PC-9 (cell line): ENCODE results near the gene GALNT2. TPM values are rescaled to one million over a fixed set of nuclear protein-coding genes. Genes with fewer than 3 reads are reported as not detected.

Experiments used
- BruUV-seq: library from RNA; stranded (reverse); fragments of 400-500 nt; replicated peaks from 2 replicates; lab custom pipeline; 2021; lab: Mats Ljungman, UMichigan
- CTCF ChIA-PET: fragments of 300-600 bp; sonication (Branson Sonifier 250); formaldehyde crosslinking; loops from one replicate; lab custom pipeline; 2022; ENCODE audit warnings: antibody characterized with exemption; lab: Charles Lee
- POLR2A ChIA-PET: fragments of 300-600 bp; sonication (Branson Sonifier 250); formaldehyde crosslinking; loops from one replicate; lab custom pipeline; 2022; ENCODE audit warnings: antibody characterized with exemption; ENCODE audit not compliant: unreplicated experiment; lab: Charles Lee
- DNase-seq, 2 experiments: peaks; one replicate each; pipeline versions ENCODE4 v3.0.0 to v3.0.0-alpha.2; 2015 to 2022; ENCODE audit warnings: mixed read lengths in 1 of 2
- H2AFZ ChIP-seq: fragments of 200-600 bp; sonication (generic); 2 replicates; pipeline ENCODE4 v1.8.1; 2017; ENCODE audit warnings: antibody characterized with exemption
- H3F3A ChIP-seq: fragments of 200-600 bp; sonication (generic); 2 replicates; pipeline ENCODE4 v1.8.1; 2017; ENCODE audit warnings: antibody characterized with exemption, mild to moderate bottlenecking, low read depth; ENCODE audit not compliant: insufficient read depth
- H3K27ac ChIP-seq: fragments of 200-600 bp; sonication (generic); 2 replicates; pipeline ENCODE4 v1.6.1; 2016; ENCODE audit warnings: mixed run types
- H3K27me3 ChIP-seq: fragments of 200-600 bp; sonication (generic); 2 replicates; pipeline ENCODE4 v1.6.1; 2016; ENCODE audit warnings: low read depth, mixed run types; ENCODE audit not compliant: insufficient read depth
- H3K36me3 ChIP-seq: fragments of 200-600 bp; sonication (generic); 2 replicates; pipeline ENCODE4 v1.6.1; 2016; ENCODE audit warnings: low read depth, mixed run types
- H3K4me1 ChIP-seq: fragments of 200-600 bp; sonication (generic); replicated peaks from 2 replicates; pipeline ENCODE4 v1.6.1; 2016; ENCODE audit warnings: mixed run types; ENCODE audit not compliant: insufficient read depth
- H3K4me2 ChIP-seq: fragments of 200-600 bp; sonication (generic); 2 replicates; pipeline ENCODE4 v1.6.1; 2017; ENCODE audit warnings: mixed run types
- H3K4me3 ChIP-seq: fragments of 200-600 bp; sonication (generic); 2 replicates; pipeline ENCODE4 v1.6.1; 2016; ENCODE audit warnings: mixed run types
- H3K79me2 ChIP-seq: fragments of 200-600 bp; sonication (generic); 2 replicates; pipeline ENCODE4 v1.6.1; 2017; ENCODE audit warnings: low read depth, mixed run types
- H3K9me2 ChIP-seq: fragments of 200-600 bp; sonication (generic); 2 replicates; pipeline ENCODE4 v1.8.1; 2017; ENCODE audit warnings: mild to moderate bottlenecking; ENCODE audit not compliant: insufficient read depth
- H3K9me3 ChIP-seq: fragments of 200-600 bp; sonication (generic); 2 replicates; pipeline ENCODE4 v1.8.1; 2016; ENCODE audit warnings: low read depth; ENCODE audit not compliant: insufficient read depth
- H4K20me1 ChIP-seq: fragments of 200-600 bp; sonication (generic); 2 replicates; pipeline ENCODE4 v1.8.1; 2017; ENCODE audit not compliant: insufficient read depth
- CTCF ChIP-seq: fragments of 200-600 bp; sonication (generic); conservative IDR thresholded peaks from 2 replicates; pipeline ENCODE4 v1.6.1; 2017; ENCODE audit warnings: mixed run types, antibody characterized with exemption, mild to moderate bottlenecking, moderate library complexity
- EZH2 ChIP-seq: fragments of 200-600 bp; sonication (generic); IDR thresholded peaks from 2 replicates; pipeline ENCODE4 v1.8.0; 2017; ENCODE audit warnings: antibody characterized with exemption, low read depth
- intact Hi-C: fragments of 100-400 bp; cut with micrococcal nuclease; formaldehyde crosslinking; loops from one replicate; pipeline ENCODE4 v1.10.0; 2022; ENCODE audit not compliant: unreplicated experiment
- total RNA-seq: library from RNA; stranded (reverse); gene quantifications from 2 replicates; pipeline ENCODE4 v1.2.3, GENCODE V29; 2021

GALNT2 gene
- total RNA-seq, 1 experiment from 2014 or later: 121 TPM

DNA sequence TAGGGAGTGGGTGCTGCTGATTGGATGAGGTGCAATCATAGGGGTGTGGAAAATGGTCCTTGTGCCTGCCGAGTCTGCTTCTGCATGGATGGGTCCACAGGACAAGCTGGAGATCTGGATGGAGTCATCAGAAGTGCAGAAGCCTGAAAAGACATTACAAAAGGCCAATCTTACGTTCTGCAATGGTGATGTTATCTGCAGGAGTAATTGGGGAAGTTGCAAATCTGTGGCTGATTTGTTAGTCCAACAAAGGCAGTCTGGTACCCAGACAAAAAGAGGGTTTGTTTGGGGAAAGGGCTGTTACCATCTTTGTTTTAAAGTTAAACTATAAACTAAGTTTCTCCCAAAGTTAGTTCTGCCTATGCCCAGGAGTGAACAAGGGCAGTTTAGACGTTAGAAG, 192.6 kb downstream of the GALNT2 start:
- intact Hi-C loops: loop anchor here (10.0 kb wide), 1 partner anchor 155 kb away; no protein-coding TSS in a partner anchor
- POLR2A ChIA-PET: no interaction called here
- H3K27ac ChIP-seq: no peak overlapping the region

DNA sequence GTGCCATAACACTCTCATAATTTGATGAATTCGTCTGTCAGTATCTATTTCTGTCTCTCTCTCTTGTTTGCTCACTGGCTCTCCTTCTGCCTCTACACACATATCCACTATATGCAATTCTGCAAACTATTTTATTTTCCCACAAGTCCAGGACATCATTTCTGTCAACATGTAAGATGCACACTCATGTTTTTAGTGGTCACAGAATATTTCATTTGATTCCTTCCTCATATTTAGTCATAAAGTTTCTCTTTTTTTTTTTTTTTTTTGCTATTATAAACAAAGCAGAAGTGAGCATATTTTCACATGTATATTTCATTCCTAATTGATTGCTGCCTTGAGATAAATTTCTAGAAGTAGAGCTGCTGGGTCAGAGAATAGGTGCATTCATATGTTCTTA, 193.8 kb downstream of the GALNT2 start:
- H2AFZ ChIP-seq: no peak overlapping the region
- no peaks in the 10 kb centered on the region for H3F3A ChIP-seq
- BruUV-seq: no TSS peak
- H3K4me2 ChIP-seq: no peak overlapping the region
- no peak overlapping the region for H3K4me3 ChIP-seq
- ChIA-PET CTCF (no interaction called here), POLR2A (no interaction called here)
- H3K27ac ChIP-seq: no peak overlapping the region
- no peak for DNase-seq
- H3K36me3 ChIP-seq: no peaks in the 10 kb centered on the region
- TF ChIP-seq CTCF: no peak
- TF ChIP-seq EZH2: no peak
- H4K20me1 ChIP-seq: no peaks in the 10 kb centered on the region
- no peaks in the 10 kb centered on the region for H3K9me2 ChIP-seq
- H3K4me1 ChIP-seq: no peaks in the 10 kb centered on the region
- intact Hi-C loops: loop anchor here (10.0 kb wide), 1 partner anchor 156 kb away; no protein-coding TSS in a partner anchor
- H3K9me3 ChIP-seq: no peaks in the 10 kb centered on the region
- H3K27me3 ChIP-seq: no peaks in the 10 kb centered on the region
- H3K79me2 ChIP-seq: no peaks in the 10 kb centered on the region

More for the DNA sequence above, 192.6 kb downstream of the GALNT2 start:
- Histone ChIP-seq H3K36me3 (no peaks in the 10 kb centered on the region), H3K9me2 (no peaks in the 10 kb centered on the region), H3K4me1 (no peaks in the 10 kb centered on the region), H4K20me1 (no peaks in the 10 kb centered on the region), H3K4me3 (no peak overlapping the region), H3K4me2 (no peak overlapping the region), H3F3A (no peaks in the 10 kb centered on the region), H2AFZ (no peak overlapping the region), H3K27me3 (no peaks in the 10 kb centered on the region), H3K9me3 (no peaks in the 10 kb centered on the region), H3K79me2 (no peaks in the 10 kb centered on the region)
- DNase-seq: no peak
- no TSS peak for BruUV-seq
- TF ChIP-seq CTCF (no peak), EZH2 (no peak)
- CTCF ChIA-PET: no interaction called here

DNA sequence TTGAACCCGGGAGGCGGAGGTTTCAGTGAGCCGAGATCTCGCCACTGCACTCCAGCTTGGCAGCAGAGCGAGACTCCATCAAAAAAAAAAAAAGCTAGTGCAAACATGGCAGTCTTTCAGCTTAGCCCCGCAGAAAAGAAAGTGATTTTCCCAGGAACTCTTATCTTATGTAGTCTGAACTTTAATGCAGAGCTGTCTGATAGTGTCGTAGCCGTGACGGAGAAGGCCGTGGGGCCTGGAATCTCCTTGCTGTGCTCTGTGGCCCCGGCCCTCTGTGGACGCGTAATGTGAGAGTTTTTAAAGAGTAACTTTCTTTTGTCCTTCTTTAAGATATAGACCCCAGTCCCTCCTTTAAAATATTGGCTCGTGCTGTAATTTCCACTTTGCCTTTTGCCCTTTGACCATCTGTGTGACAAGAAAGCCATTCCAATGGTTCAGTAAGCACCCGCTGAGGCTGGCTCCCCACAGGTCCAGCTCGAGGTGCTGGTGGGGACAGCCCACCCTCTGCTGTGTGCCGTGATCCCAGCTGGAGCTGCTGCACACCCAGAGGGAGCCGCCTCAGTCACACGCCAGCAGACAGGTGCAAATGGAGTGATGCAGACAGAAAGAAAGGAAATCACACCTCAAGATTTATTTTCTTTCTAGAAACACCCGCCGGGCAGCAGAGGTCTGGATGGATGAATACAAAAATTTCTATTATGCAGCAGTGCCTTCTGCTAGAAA, 195.1 kb downstream of the GALNT2 start:
- POLR2A ChIA-PET: no interaction called here

More for the DNA sequence above, 195.1 kb downstream of the GALNT2 start:
- intact Hi-C loops: loop anchor here (10.0 kb wide), 1 partner anchor 157 kb away; no protein-coding TSS in a partner anchor
- no peaks in the 10 kb centered on the region for H3K36me3 ChIP-seq
- no peaks in the 10 kb centered on the region for H3K27me3 ChIP-seq
- H3K27ac ChIP-seq: no peak overlapping the region
- BruUV-seq: no TSS peak
- H4K20me1 ChIP-seq: no peaks in the 10 kb centered on the region
- no peaks in the 10 kb centered on the region for H3K9me3 ChIP-seq
- no peaks in the 10 kb centered on the region for H3K79me2 ChIP-seq
- CTCF ChIA-PET: no interaction called here
- no peak for TF ChIP-seq EZH2
- TF ChIP-seq CTCF: no peak
- no peak overlapping the region for H3K4me2 ChIP-seq
- no peaks in the 10 kb centered on the region for H3K9me2 ChIP-seq
- H2AFZ ChIP-seq: no peak overlapping the region
- no peak overlapping the region for H3K4me3 ChIP-seq
- no peaks in the 10 kb centered on the region for H3F3A ChIP-seq
- no peak for DNase-seq
- no peaks in the 10 kb centered on the region for H3K4me1 ChIP-seq
